Measurements from ENCODE around the gene SLC12A8. TPM values are rescaled to one million over a fixed set of nuclear protein-coding genes. Genes with fewer than 3 reads are reported as not detected.
A peak's percentile ranks its signal among the peaks of the same experiment; 100 is the strongest.

SLC12A8 gene, protein sequence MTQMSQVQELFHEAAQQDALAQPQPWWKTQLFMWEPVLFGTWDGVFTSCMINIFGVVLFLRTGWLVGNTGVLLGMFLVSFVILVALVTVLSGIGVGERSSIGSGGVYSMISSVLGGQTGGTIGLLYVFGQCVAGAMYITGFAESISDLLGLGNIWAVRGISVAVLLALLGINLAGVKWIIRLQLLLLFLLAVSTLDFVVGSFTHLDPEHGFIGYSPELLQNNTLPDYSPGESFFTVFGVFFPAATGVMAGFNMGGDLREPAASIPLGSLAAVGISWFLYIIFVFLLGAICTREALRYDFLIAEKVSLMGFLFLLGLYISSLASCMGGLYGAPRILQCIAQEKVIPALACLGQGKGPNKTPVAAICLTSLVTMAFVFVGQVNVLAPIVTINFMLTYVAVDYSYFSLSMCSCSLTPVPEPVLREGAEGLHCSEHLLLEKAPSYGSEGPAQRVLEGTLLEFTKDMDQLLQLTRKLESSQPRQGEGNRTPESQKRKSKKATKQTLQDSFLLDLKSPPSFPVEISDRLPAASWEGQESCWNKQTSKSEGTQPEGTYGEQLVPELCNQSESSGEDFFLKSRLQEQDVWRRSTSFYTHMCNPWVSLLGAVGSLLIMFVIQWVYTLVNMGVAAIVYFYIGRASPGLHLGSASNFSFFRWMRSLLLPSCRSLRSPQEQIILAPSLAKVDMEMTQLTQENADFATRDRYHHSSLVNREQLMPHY
- total RNA-seq: 2.7 and 2.9 TPM in 2 replicates
- long read RNA-seq, partial matches to known transcripts: 0 of 4 reads
- long read RNA-seq, other reads (novel, unspliced or antisense): 2 of 4 reads

DNA sequence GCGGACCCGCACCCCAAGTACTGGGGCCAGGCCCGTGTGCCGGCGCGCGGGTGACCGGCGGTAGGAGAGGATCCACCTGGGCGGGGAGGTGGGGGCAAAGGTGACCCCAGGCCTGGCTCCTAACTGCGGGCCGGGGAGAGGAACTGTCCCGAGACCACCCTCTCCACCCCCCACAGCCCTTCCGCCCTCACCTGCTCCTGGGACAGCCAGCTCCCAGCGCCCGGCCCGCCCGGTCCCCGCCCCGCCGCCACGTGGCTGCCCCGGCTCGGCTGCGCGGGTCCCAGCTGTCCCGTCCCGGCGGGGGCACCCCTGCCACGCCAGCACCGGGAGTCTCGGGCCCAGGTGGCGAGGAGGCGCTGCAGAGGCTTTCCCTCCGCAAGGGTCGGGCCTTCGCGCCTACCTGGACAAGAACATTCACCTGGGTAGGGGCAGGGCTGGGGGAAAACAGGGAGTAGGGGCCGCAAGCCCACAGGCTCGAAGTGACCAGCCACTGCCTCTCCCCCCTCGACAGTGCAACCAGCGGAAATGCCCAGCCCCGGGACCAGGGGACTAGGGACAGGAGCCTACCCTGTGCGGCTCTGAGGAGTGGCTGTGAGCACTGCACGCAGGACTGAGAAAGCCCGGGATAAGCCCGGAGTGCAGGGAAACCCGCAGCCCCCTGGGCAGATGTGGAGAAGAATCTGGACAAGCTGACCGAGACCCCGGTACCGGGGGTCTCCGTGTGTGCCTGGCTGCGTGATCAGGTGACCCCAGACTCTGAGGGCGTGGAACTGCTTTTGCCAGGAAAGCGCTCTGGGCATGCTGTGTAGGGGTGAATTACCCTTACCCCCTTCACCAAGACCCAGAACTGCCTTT lies at the start of gene SLC12A8:
Gene SLC12A8, minus strand, starts transcription at position 240 of the 855 bp plus-strand sequence. CDS start 1,399 bp downstream, outside the sequence.
- Mint-ChIP-seq H3K4me3 (peak within 1 kb of the TSS; percentile 68), H3K4me1 (peaks cover 13% of the 10 kb centered on the region), H3K27me3 (ENCODE audit: low read depth) (peaks cover 49% of the 10 kb centered on the region), H3K27ac (ENCODE audit: unreplicated experiment) (no peak within 1 kb of the TSS), H3K36me3 (ENCODE audit: low read depth) (no peaks in the 10 kb centered on the region), H3K9me3 (no peaks in the 10 kb centered on the region)
- no peak for DNase-seq (ENCODE audit: low read depth, low spot score)
- TF ChIP-seq, protein P1, sequence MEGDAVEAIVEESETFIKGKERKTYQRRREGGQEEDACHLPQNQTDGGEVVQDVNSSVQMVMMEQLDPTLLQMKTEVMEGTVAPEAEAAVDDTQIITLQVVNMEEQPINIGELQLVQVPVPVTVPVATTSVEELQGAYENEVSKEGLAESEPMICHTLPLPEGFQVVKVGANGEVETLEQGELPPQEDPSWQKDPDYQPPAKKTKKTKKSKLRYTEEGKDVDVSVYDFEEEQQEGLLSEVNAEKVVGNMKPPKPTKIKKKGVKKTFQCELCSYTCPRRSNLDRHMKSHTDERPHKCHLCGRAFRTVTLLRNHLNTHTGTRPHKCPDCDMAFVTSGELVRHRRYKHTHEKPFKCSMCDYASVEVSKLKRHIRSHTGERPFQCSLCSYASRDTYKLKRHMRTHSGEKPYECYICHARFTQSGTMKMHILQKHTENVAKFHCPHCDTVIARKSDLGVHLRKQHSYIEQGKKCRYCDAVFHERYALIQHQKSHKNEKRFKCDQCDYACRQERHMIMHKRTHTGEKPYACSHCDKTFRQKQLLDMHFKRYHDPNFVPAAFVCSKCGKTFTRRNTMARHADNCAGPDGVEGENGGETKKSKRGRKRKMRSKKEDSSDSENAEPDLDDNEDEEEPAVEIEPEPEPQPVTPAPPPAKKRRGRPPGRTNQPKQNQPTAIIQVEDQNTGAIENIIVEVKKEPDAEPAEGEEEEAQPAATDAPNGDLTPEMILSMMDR (conservative IDR thresholded peaks at IDR 0.05): no peak

DNA sequence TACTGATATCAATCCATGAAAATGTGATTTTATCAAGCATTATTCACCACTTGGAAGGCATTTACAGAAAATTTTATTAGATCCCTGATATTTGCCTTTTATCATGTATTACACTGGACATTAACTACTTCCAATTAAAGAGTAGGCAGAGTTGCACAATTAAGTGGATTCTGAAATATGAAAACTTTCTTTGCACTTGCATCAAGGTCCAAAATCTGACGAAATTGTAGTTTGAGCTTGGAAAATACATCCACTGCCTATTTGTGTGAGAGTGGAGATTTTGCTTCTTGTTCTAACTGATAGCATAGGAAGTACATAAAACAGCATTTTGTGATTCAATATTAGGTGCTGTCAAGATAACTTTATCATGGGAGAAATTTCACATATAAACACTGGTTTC lies 49.6 kb upstream of the SLC12A8 start:
- peaks cover 9% of the 10 kb centered on the region for H3K9me3 Mint-ChIP-seq
- H3K4me3 Mint-ChIP-seq: no peak overlapping the region
- H3K27me3 Mint-ChIP-seq (ENCODE audit: low read depth): no peaks in the 10 kb centered on the region
- TF ChIP-seq, protein P1 (conservative IDR thresholded peaks at IDR 0.05): no peak
- H3K27ac Mint-ChIP-seq (ENCODE audit: unreplicated experiment): no peak overlapping the region
- peaks cover 24% of the 10 kb centered on the region for H3K36me3 Mint-ChIP-seq (ENCODE audit: low read depth)
- peaks cover 4% of the 10 kb centered on the region for H3K4me1 Mint-ChIP-seq
- no peak for DNase-seq (ENCODE audit: low read depth, low spot score)

DNA sequence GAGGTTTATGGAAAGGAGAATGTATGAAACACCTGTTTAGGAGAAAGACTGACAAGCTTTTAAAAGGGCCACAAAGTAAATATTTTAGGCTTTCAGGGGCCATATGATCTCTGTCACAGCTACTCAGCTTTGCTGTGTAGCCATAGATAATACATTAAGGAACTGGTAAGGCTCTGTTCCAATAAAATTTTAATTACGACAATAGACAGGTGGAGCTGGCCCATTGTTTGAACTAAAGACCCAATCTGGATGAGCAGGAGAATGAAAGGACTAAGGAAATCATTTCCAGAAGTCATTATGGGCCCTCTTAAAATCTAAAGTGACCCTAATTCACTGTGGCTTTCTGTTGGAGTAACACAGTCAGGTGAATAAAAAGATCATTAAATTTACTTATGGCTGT lies 48.5 kb upstream of the SLC12A8 start:
- peaks cover 9% of the 10 kb centered on the region for H3K9me3 Mint-ChIP-seq
- H3K36me3 Mint-ChIP-seq (ENCODE audit: low read depth): peaks cover 20% of the 10 kb centered on the region
- TF ChIP-seq, protein P1 (conservative IDR thresholded peaks at IDR 0.05): no peak
- no peaks in the 10 kb centered on the region for H3K27me3 Mint-ChIP-seq (ENCODE audit: low read depth)
- H3K4me1 Mint-ChIP-seq: peaks cover 4% of the 10 kb centered on the region
- H3K27ac Mint-ChIP-seq (ENCODE audit: unreplicated experiment): no peak overlapping the region
- H3K4me3 Mint-ChIP-seq: no peak overlapping the region
- DNase-seq (ENCODE audit: low read depth, low spot score): no peak

DNA sequence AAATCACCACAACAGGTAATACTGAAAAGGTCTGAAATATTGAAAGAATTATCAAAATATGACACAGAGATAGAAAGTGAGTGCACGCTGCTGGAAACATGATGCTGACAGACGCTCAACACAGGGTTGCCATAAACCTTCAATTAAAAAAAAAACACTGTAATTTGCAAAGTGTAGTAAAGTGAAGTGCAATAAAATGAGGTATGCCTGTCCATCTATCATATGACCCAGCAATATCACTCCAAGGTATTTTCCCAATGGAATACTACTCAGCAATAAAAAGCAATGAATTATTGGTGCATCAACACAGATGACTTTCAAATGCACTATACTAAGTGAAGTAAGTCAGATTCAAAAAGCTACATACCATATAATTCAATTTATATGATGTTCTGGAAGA lies 47.6 kb upstream of the SLC12A8 start:
- TF ChIP-seq, protein P1 (conservative IDR thresholded peaks at IDR 0.05): no peak
- Mint-ChIP-seq H3K4me3 (no peak overlapping the region), H3K27ac (ENCODE audit: unreplicated experiment) (no peak overlapping the region), H3K4me1 (peaks cover 4% of the 10 kb centered on the region), H3K9me3 (peaks cover 9% of the 10 kb centered on the region), H3K36me3 (ENCODE audit: low read depth) (peaks cover 23% of the 10 kb centered on the region), H3K27me3 (ENCODE audit: low read depth) (no peaks in the 10 kb centered on the region)
- DNase-seq (ENCODE audit: low read depth, low spot score): no peak

DNA sequence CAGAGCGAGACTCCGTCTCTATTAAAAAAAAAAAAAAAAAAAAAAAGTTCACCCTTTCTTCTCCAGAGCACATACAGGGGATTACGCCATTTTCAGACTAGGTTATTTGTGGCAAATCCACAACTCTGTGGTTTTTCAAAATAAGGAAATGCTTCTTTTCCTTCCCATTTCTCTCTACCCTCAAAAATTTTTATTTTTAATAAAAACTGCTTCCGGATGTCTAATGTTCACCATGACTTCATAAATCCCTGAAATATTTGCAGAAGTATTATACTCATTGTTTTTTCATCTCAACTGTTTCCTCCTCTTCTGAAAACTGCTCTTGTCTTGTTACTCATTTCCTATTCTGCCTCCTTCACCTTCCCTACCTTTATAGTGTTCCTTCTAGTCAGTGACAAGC lies 45.0 kb upstream of the SLC12A8 start:
- H3K27ac Mint-ChIP-seq (ENCODE audit: unreplicated experiment): no peak overlapping the region
- no peaks in the 10 kb centered on the region for H3K4me1 Mint-ChIP-seq
- H3K9me3 Mint-ChIP-seq: peaks cover 9% of the 10 kb centered on the region
- H3K4me3 Mint-ChIP-seq: no peak overlapping the region
- no peaks in the 10 kb centered on the region for H3K27me3 Mint-ChIP-seq (ENCODE audit: low read depth)
- no peak for DNase-seq (ENCODE audit: low read depth, low spot score)
- peaks cover 20% of the 10 kb centered on the region for H3K36me3 Mint-ChIP-seq (ENCODE audit: low read depth)
- TF ChIP-seq, protein P1 (conservative IDR thresholded peaks at IDR 0.05): no peak
